ENCODE results near the gene OARD1. TPM values are rescaled to one million over a fixed set of nuclear protein-coding genes. Genes with fewer than 3 reads are reported as not detected.

Gene OARD1
- total and polyA plus RNA-seq, 10 of the 15 experiments (the other 5 are each of a cell fraction or from before 2014, with no cell fraction given): 19.0 to 63.5 (median 43.6) TPM

DNA sequence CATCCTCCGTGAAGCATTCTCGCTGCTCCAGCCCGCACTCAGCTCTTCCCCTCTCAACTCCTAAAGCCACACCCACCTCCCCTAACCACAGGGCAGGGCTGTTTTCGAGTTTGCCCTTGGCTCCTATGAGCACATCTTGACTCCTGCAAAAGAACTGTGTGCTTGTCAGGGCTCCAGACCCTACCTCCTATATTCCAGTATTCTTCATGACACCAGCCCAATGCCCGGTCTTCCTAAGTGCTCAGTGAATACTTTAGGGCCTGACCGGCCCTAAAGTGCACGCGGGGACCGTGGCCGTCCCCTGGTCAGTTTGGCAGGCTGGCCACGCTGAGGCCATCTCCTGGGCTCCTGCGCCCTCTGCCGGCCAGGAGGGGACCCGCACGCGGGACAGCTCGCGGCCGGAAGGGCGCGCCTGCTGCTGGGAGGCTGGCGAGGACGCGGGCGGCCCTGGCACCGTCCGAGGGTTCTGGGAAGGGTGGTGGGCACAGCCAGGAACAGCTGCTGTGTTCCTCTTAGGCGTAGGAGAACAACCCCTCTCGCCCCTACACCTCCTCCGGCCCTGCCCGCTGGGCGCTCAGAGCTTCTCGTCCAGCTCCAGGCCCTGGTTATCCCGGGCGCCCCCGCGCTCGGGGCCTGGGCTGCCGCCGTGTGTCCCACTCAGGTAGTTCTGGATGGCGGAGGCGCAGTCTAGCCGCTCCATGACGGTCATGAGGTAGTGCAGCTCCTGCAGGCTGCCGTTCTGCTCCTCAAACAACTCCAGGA is 44.2 kb downstream of the OARD1 start (continued):
- TF ChIP-seq, protein P1, sequence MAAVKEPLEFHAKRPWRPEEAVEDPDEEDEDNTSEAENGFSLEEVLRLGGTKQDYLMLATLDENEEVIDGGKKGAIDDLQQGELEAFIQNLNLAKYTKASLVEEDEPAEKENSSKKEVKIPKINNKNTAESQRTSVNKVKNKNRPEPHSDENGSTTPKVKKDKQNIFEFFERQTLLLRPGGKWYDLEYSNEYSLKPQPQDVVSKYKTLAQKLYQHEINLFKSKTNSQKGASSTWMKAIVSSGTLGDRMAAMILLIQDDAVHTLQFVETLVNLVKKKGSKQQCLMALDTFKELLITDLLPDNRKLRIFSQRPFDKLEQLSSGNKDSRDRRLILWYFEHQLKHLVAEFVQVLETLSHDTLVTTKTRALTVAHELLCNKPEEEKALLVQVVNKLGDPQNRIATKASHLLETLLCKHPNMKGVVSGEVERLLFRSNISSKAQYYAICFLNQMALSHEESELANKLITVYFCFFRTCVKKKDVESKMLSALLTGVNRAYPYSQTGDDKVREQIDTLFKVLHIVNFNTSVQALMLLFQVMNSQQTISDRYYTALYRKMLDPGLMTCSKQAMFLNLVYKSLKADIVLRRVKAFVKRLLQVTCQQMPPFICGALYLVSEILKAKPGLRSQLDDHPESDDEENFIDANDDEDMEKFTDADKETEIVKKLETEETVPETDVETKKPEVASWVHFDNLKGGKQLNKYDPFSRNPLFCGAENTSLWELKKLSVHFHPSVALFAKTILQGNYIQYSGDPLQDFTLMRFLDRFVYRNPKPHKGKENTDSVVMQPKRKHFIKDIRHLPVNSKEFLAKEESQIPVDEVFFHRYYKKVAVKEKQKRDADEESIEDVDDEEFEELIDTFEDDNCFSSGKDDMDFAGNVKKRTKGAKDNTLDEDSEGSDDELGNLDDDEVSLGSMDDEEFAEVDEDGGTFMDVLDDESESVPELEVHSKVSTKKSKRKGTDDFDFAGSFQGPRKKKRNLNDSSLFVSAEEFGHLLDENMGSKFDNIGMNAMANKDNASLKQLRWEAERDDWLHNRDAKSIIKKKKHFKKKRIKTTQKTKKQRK (IDR thresholded peaks at IDR 0.05; ENCODE audit: low read depth, low read length): no peak
- TF ChIP-seq E2F8 (IDR thresholded peaks at IDR 0.05; ENCODE audit: low read depth, partially characterized antibody): no peak
- TF ChIP-seq, protein P2, sequence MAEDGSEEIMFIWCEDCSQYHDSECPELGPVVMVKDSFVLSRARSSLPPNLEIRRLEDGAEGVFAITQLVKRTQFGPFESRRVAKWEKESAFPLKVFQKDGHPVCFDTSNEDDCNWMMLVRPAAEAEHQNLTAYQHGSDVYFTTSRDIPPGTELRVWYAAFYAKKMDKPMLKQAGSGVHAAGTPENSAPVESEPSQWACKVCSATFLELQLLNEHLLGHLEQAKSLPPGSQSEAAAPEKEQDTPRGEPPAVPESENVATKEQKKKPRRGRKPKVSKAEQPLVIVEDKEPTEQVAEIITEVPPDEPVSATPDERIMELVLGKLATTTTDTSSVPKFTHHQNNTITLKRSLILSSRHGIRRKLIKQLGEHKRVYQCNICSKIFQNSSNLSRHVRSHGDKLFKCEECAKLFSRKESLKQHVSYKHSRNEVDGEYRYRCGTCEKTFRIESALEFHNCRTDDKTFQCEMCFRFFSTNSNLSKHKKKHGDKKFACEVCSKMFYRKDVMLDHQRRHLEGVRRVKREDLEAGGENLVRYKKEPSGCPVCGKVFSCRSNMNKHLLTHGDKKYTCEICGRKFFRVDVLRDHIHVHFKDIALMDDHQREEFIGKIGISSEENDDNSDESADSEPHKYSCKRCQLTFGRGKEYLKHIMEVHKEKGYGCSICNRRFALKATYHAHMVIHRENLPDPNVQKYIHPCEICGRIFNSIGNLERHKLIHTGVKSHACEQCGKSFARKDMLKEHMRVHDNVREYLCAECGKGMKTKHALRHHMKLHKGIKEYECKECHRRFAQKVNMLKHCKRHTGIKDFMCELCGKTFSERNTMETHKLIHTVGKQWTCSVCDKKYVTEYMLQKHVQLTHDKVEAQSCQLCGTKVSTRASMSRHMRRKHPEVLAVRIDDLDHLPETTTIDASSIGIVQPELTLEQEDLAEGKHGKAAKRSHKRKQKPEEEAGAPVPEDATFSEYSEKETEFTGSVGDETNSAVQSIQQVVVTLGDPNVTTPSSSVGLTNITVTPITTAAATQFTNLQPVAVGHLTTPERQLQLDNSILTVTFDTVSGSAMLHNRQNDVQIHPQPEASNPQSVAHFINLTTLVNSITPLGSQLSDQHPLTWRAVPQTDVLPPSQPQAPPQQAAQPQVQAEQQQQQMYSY (CRISPR knock-in tag; IDR thresholded peaks at IDR 0.05): no peak
- TF ChIP-seq RB1 (IDR thresholded peaks at IDR 0.05; ENCODE audit: borderline replicate concordance): peak; percentile 89; the same call in 1 of the 2 replicates
- no peak for TF ChIP-seq RUNX3 (IDR thresholded peaks at IDR 0.05; ENCODE audit: low read length)
- TF ChIP-seq MTA3 (IDR thresholded peaks at IDR 0.05; ENCODE audit: borderline replicate concordance, low read length): no peak
- no peak for TF ChIP-seq MYB (IDR thresholded peaks at IDR 0.05; ENCODE audit: borderline replicate concordance, low read depth, low read length)
- 0 out of 2 replicates have a peak, but pooled peaks have one; percentile 59 for TF ChIP-seq BACH1 (IDR thresholded peaks at IDR 0.05; ENCODE audit: borderline replicate concordance)
- TF ChIP-seq ZNF24 (IDR thresholded peaks at IDR 0.05): no peak
- no peak for TF ChIP-seq NR2C2 (IDR thresholded peaks at IDR 0.05; ENCODE audit: borderline replicate concordance, control insufficient read depth, insufficient read length, low read depth)
- TF ChIP-seq SPI1 (IDR thresholded peaks at IDR 0.05; ENCODE audit: borderline replicate concordance, insufficient read depth, low read depth, low read length): no peak
- TF ChIP-seq, protein P3, sequence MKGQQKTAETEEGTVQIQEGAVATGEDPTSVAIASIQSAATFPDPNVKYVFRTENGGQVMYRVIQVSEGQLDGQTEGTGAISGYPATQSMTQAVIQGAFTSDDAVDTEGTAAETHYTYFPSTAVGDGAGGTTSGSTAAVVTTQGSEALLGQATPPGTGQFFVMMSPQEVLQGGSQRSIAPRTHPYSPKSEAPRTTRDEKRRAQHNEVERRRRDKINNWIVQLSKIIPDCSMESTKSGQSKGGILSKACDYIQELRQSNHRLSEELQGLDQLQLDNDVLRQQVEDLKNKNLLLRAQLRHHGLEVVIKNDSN (IDR thresholded peaks at IDR 0.05; ENCODE audit: borderline replicate concordance, extremely low read length, insufficient read depth, low read depth, low read length): no peak
- no peak for TF ChIP-seq IRF5 (IDR thresholded peaks at IDR 0.05; ENCODE audit: borderline replicate concordance)
- no peak for TF ChIP-seq JUND (IDR thresholded peaks at IDR 0.05; ENCODE audit: low read depth, low read length)
- TF ChIP-seq IRF4 (IDR thresholded peaks at IDR 0.05; ENCODE audit: low read depth, low read length): no peak
- peak; percentile 81 for TF ChIP-seq IKZF1 (conservative IDR thresholded peaks at IDR 0.05)

Data from GM12878 (cell line).